ENCODE results near the gene RPS2.

RPS2 gene

DNA sequence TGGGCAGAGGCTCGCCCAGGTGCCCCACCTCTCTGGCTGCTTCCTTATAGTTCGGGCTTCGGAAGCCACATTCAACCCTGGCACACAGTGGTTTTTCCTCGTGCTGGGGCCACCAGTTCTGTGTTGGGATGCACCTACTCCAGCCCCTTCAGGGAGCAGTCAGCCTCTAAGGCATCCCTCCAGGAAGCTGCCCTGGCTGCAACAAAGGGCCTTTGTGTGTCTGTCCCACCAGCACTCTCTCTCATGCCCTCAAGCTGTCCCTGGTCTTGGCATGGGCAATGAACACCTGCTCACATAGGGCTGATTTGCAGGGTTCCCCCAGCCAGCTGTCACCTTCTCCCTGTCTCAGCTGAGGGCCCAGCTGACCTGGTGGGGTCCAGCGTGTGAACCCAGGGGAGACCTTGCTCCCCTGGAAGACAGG lies 17.4 kb upstream of the RPS2 start:
- no peak overlapping the region for H3K4me3 ChIP-seq (ENCODE audit: low read length)
- peaks cover 19% of the 10 kb centered on the region for H3K36me3 ChIP-seq (replicated peaks; ENCODE audit: low read depth, low read length)
- H3K4me1 ChIP-seq (ENCODE audit: low read length) = peaks cover 10% of the 10 kb centered on the region
- H3K9ac ChIP-seq (ENCODE audit: low read length) = no peak overlapping the region
- no peaks in the 10 kb centered on the region for H3K9me3 ChIP-seq (ENCODE audit: insufficient read depth, low read length)
- no peak overlapping the region for H3K27ac ChIP-seq (ENCODE audit: low read length)
- no peaks in the 10 kb centered on the region for H4K20me1 ChIP-seq (ENCODE audit: insufficient read depth, low read length)
- H3K79me2 ChIP-seq (ENCODE audit: low read length) = peaks cover 12% of the 10 kb centered on the region
- TF ChIP-seq EZH2phosphoT487 (IDR thresholded peaks at IDR 0.05; ENCODE audit: low read depth) = no peak
- no peak overlapping the region for H3K4me2 ChIP-seq (ENCODE audit: low read length)
- H2AFZ ChIP-seq (ENCODE audit: low read depth, low read length) = no peak overlapping the region
- no peaks in the 10 kb centered on the region for H3K27me3 ChIP-seq (ENCODE audit: low read depth, low read length)

DNA sequence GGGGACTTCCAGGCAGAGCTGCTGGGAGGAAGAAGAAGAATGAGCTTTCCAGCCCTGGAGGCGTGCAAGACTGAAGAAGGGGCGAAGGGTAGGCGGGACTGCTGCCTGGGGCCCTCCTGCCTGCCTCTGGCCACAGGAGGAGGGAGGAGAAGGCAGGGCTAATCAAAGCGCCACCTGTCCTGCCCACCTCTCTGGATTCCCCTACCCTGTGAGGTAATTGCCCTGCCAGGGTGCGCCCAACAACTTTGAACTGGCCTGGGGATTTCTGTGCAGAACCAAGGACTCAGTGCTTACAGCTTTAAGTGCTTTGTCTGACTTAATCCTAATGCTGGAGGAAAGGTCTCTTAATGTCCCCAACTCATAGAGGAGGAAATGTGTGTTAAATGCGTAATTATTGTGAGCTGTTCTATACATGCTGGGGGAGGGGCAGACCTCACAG lies 16.8 kb upstream of the RPS2 start, which contains the start of gene NOXO1:
Gene NOXO1 (minus strand): TSS at position 72 of the 439 bp plus-strand sequence. CDS start 290 bp downstream, outside the sequence.
- H3K79me2 ChIP-seq (ENCODE audit: low read length) = peaks cover 12% of the 10 kb centered on the region
- no peaks in the 10 kb centered on the region for H3K9me3 ChIP-seq (ENCODE audit: insufficient read depth, low read length)
- TF ChIP-seq, protein P1, sequence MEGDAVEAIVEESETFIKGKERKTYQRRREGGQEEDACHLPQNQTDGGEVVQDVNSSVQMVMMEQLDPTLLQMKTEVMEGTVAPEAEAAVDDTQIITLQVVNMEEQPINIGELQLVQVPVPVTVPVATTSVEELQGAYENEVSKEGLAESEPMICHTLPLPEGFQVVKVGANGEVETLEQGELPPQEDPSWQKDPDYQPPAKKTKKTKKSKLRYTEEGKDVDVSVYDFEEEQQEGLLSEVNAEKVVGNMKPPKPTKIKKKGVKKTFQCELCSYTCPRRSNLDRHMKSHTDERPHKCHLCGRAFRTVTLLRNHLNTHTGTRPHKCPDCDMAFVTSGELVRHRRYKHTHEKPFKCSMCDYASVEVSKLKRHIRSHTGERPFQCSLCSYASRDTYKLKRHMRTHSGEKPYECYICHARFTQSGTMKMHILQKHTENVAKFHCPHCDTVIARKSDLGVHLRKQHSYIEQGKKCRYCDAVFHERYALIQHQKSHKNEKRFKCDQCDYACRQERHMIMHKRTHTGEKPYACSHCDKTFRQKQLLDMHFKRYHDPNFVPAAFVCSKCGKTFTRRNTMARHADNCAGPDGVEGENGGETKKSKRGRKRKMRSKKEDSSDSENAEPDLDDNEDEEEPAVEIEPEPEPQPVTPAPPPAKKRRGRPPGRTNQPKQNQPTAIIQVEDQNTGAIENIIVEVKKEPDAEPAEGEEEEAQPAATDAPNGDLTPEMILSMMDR (IDR thresholded peaks at IDR 0.05; ENCODE audit: low read depth, low read length) = no peak
- TF ChIP-seq EZH2phosphoT487 (IDR thresholded peaks at IDR 0.05; ENCODE audit: low read depth) = no peak
- no peaks in the 10 kb centered on the region for H3K27me3 ChIP-seq (ENCODE audit: low read depth, low read length)
- H3K36me3 ChIP-seq (replicated peaks; ENCODE audit: low read depth, low read length) = peaks cover 17% of the 10 kb centered on the region
- no peaks in the 10 kb centered on the region for H4K20me1 ChIP-seq (ENCODE audit: insufficient read depth, low read length)
- no peak within 1 kb of the TSS for H3K4me3 ChIP-seq (ENCODE audit: low read length)
- no peak within 1 kb of the TSS for H2AFZ ChIP-seq (ENCODE audit: low read depth, low read length)
- no peak within 1 kb of the TSS for H3K9ac ChIP-seq (ENCODE audit: low read length)
- H3K27ac ChIP-seq (ENCODE audit: low read length) = no peak within 1 kb of the TSS
- no peak within 1 kb of the TSS for H3K4me2 ChIP-seq (ENCODE audit: low read length)
- H3K4me1 ChIP-seq (ENCODE audit: low read length) = peaks cover 10% of the 10 kb centered on the region

DNA sequence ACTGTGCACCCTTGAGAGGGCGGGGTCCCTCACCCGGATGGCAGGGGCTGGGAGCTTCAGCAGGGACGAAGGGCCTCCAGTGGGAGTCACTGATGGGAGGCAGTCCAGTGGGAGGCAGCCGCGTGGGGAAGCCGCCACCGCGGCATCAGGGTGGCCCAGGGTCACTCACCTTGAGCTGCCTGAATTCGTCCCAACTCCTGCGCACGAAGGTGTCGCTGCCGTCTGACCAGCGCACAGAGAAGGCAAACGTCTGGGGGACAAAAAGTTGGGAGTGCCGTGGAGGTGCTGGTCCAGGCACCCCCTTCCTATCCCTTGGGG lies 16.1 kb upstream of the RPS2 start:
- H3K4me3 ChIP-seq (ENCODE audit: low read length) = no peak overlapping the region
- no peak overlapping the region for H3K4me2 ChIP-seq (ENCODE audit: low read length)
- H3K27me3 ChIP-seq (ENCODE audit: low read depth, low read length) = no peaks in the 10 kb centered on the region
- H3K9ac ChIP-seq (ENCODE audit: low read length) = no peak overlapping the region
- no peaks in the 10 kb centered on the region for H4K20me1 ChIP-seq (ENCODE audit: insufficient read depth, low read length)
- H3K36me3 ChIP-seq (replicated peaks; ENCODE audit: low read depth, low read length) = peaks cover 17% of the 10 kb centered on the region
- no peaks in the 10 kb centered on the region for H3K9me3 ChIP-seq (ENCODE audit: insufficient read depth, low read length)
- H3K27ac ChIP-seq (ENCODE audit: low read length) = no peak overlapping the region
- peaks cover 9% of the 10 kb centered on the region for H3K4me1 ChIP-seq (ENCODE audit: low read length)
- H3K79me2 ChIP-seq (ENCODE audit: low read length) = peaks cover 11% of the 10 kb centered on the region
- no peak overlapping the region for H2AFZ ChIP-seq (ENCODE audit: low read depth, low read length)
- TF ChIP-seq, protein P1 (IDR thresholded peaks at IDR 0.05; ENCODE audit: low read depth, low read length) = no peak
- no peak for TF ChIP-seq EZH2phosphoT487 (IDR thresholded peaks at IDR 0.05; ENCODE audit: low read depth)

DNA sequence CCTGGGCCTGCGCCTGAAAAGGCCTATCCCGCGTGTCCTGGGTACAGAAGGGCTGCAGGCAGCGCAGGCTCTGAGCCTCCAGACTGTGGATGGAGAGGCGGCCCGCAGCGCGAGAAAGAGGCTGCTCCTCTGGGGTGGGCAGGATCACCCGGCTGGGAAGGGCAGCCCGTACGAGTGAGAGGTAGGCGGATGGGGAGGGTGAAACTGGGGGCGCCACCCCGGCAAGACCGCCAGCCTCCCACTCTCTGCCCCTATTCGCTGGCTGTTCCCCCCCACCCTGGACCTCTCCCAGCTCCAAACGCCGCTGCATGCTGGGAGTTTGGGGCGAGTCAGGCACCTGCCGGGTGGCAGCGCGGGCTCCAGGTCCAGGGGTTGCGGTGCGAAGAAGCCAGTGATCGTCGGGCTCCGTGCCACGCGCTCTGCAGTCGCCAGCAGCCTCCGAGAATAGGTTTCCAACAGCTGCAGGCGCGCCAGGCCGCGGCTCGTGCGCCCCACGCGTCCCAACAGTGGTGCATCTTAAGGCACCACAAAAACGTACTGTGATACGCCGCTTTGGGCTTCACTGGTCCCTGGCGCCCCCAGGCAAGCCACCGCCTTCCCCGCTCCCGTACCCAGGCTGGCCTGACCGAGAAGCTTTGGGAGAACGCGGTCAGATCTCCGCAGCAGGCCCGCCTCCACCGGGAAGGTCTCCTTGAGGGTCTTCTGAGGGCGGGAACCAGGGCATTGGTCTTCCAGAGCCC lies 15.6 kb upstream of the RPS2 start:
- Histone ChIP-seq H3K4me1 (ENCODE audit: low read length) (peaks cover 3% of the 10 kb centered on the region), H2AFZ (ENCODE audit: low read depth, low read length) (no peak overlapping the region), H3K27ac (ENCODE audit: low read length) (no peak overlapping the region), H3K9ac (ENCODE audit: low read length) (no peak overlapping the region), H3K4me3 (ENCODE audit: low read length) (no peak overlapping the region), H3K4me2 (ENCODE audit: low read length) (no peak overlapping the region), H3K36me3 (replicated peaks; ENCODE audit: low read depth, low read length) (peaks cover 15% of the 10 kb centered on the region), H3K9me3 (ENCODE audit: insufficient read depth, low read length) (no peaks in the 10 kb centered on the region), H4K20me1 (ENCODE audit: insufficient read depth, low read length) (no peaks in the 10 kb centered on the region), H3K27me3 (ENCODE audit: low read depth, low read length) (no peaks in the 10 kb centered on the region), H3K79me2 (ENCODE audit: low read length) (peaks cover 5% of the 10 kb centered on the region)
- no peak for TF ChIP-seq EZH2phosphoT487 (IDR thresholded peaks at IDR 0.05; ENCODE audit: low read depth)
- TF ChIP-seq, protein P1 (IDR thresholded peaks at IDR 0.05; ENCODE audit: low read depth, low read length) = no peak
